Ramos (cell line): ENCODE results near the gene MAG.

ENCODE experiments used
- in situ Hi-C: fragments of 300-500 bp; cut with MboI; formaldehyde crosslinking; loops from one replicate; pipeline ENCODE4 v1.14.3; 2022; ENCODE audit warnings: low sequenced_read_pairs; ENCODE audit not compliant: unreplicated experiment

MAG gene

GRCh38 chr19:35340431-35340830 is 48.5 kb downstream of the MAG start:
- in situ Hi-C loops, result no loop called here

GRCh38 chr19:35341006-35341405 is 49.0 kb downstream of the MAG start:
- in situ Hi-C loops, result no loop called here

GRCh38 chr19:35341565-35342225 is 49.7 kb downstream of the MAG start:
- in situ Hi-C loops, result no loop called here

GRCh38 chr19:35342430-35342829 is 50.5 kb downstream of the MAG start:
- in situ Hi-C loops, result no loop called here

- in situ Hi-C loops, result loop anchor here (5.0 kb wide), 1 partner anchor 72 kb away; no protein-coding TSS in a partner anchor
Observed at GRCh38 chr19:35344511-35345031, 52.6 kb downstream of the MAG start.

- in situ Hi-C loops, result loop anchor here (5.0 kb wide), 1 partner anchor 73 kb away; no protein-coding TSS in a partner anchor
Observed at GRCh38 chr19:35345671-35346111, 53.7 kb downstream of the MAG start.

- in situ Hi-C loops, result loop anchor here (5.0 kb wide), 1 partner anchor 74 kb away; no protein-coding TSS in a partner anchor
Observed at GRCh38 chr19:35346193-35347052, 54.5 kb downstream of the MAG start.

- in situ Hi-C loops, result loop anchor here (5.0 kb wide), 1 partner anchor 75 kb away; no protein-coding TSS in a partner anchor
Observed at GRCh38 chr19:35347171-35347929, 55.4 kb downstream of the MAG start, which contains the start of gene FFAR1. Gene FFAR1 (plus strand): TSS chr19:35347902. CDS start chr19:35351552, 3,650 bp downstream.

- in situ Hi-C loops, result loop anchor here (5.0 kb wide), 1 partner anchor 76 kb away; no protein-coding TSS in a partner anchor
Observed at GRCh38 chr19:35347930-35348298, 56.0 kb downstream of the MAG start.

GRCh38 chr19:35348911-35349611 is 57.1 kb downstream of the MAG start:
- in situ Hi-C loops, result loop anchor here (5.0 kb wide), 1 partner anchor 77 kb away; no protein-coding TSS in a partner anchor

- in situ Hi-C loops, result loop anchor here (5.0 kb wide), 1 partner anchor 78 kb away; no protein-coding TSS in a partner anchor
Observed at GRCh38 chr19:35349614-35350521, 57.9 kb downstream of the MAG start.

- in situ Hi-C loops, result no loop called here
Observed at GRCh38 chr19:35350591-35350990, 58.6 kb downstream of the MAG start.

- in situ Hi-C loops, result no loop called here
Observed at GRCh38 chr19:35351411-35352176, 59.6 kb downstream of the MAG start.

GRCh38 chr19:35352177-35352447 is 60.2 kb downstream of the MAG start:
- in situ Hi-C loops, result no loop called here

- in situ Hi-C loops, result no loop called here
Observed at GRCh38 chr19:35352448-35353304, 60.7 kb downstream of the MAG start.

GRCh38 chr19:35353635-35354034 is 61.7 kb downstream of the MAG start:
- in situ Hi-C loops, result no loop called here

GRCh38 chr19:35354898-35355297 is 62.9 kb downstream of the MAG start:
- in situ Hi-C loops, result no loop called here
